Hepatocyte (in vitro differentiated cells): ENCODE results near the gene ZDHHC7.

Experiments used
- EZH2 ChIP-seq: fragments of 200-600 bp; sonication (generic); IDR thresholded peaks from 2 replicates; pipeline ENCODE4 v1.6.1; 2016; ENCODE audit warnings: antibody characterized with exemption, mild to moderate bottlenecking, borderline replicate concordance
- EZH2phosphoT487 ChIP-seq: fragments of 200-600 bp; sonication (generic); IDR thresholded peaks from one replicate; pipeline ENCODE4 v1.6.1; 2018; ENCODE audit warnings: antibody characterized with exemption, mild to moderate bottlenecking, low read depth, moderate library complexity; ENCODE audit not compliant: unreplicated experiment, severe bottlenecking
- TF ChIP-seq, protein P1 (sequence below): fragments of 200-600 bp; sonication (generic); IDR thresholded peaks from 2 replicates; pipeline ENCODE4 v1.5.1; 2016; ENCODE audit warnings: antibody characterized with exemption, mild to moderate bottlenecking; ENCODE audit not compliant: poor library complexity

DNA sequence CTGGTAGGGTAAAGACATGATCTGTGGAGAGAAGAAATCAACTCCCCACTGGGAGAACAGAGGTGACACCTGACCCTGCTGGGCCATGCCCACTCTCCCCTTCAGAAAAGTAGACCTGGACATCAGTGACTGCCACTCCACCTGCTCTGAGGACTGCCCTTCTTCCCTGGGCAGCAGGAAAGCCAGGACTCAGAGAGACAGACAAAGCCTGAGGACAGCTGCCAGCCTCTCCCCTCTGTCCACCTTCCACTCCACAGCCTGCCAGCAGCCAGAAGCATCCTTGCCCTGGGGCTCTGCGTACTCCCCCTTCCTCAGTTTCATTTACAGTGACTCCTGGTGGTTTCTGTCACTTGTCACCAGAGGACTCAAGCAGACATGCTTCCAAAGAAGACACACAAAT is 24.5 kb downstream of the ZDHHC7 start:
- TF ChIP-seq, protein P1, sequence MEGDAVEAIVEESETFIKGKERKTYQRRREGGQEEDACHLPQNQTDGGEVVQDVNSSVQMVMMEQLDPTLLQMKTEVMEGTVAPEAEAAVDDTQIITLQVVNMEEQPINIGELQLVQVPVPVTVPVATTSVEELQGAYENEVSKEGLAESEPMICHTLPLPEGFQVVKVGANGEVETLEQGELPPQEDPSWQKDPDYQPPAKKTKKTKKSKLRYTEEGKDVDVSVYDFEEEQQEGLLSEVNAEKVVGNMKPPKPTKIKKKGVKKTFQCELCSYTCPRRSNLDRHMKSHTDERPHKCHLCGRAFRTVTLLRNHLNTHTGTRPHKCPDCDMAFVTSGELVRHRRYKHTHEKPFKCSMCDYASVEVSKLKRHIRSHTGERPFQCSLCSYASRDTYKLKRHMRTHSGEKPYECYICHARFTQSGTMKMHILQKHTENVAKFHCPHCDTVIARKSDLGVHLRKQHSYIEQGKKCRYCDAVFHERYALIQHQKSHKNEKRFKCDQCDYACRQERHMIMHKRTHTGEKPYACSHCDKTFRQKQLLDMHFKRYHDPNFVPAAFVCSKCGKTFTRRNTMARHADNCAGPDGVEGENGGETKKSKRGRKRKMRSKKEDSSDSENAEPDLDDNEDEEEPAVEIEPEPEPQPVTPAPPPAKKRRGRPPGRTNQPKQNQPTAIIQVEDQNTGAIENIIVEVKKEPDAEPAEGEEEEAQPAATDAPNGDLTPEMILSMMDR: no peak
- no peak for TF ChIP-seq EZH2
- no peak for TF ChIP-seq EZH2phosphoT487
